IMR-90 (cell line): ENCODE data around the gene FGD5.

ENCODE experiments used
- BHLHE40 ChIP-seq: fragments of 150-350 bp; IDR thresholded peaks from 2 replicates; pipeline ENCODE4 v1.6.1; 2016; ENCODE audit warnings: mild to moderate bottlenecking, low read depth, low read length
- CHD1 ChIP-seq: IDR thresholded peaks from 2 replicates; pipeline ENCODE4 v1.6.1; 2012; ENCODE audit warnings: low read depth, low read length, improper control_type of control experiment
- CTCF ChIP-seq: conservative IDR thresholded peaks from 2 replicates; pipeline ENCODE4 v1.5.1; 2012; ENCODE audit warnings: mild to moderate bottlenecking, low read depth, low read length, improper control_type of control experiment
- NFE2L2 ChIP-seq: fragments of 150-350 bp; IDR thresholded peaks from 2 replicates; pipeline ENCODE4 v1.6.1; 2016; ENCODE audit warnings: low read depth, mild to moderate bottlenecking, low read length
- POLR2A ChIP-seq: IDR thresholded peaks from 2 replicates; pipeline ENCODE4 v1.6.1; 2012; ENCODE audit warnings: mild to moderate bottlenecking, low read depth, low read length
- RCOR1 ChIP-seq: IDR thresholded peaks from 2 replicates; pipeline ENCODE4 v1.6.1; 2012; ENCODE audit warnings: mild to moderate bottlenecking, low read length, improper control_type of control experiment; ENCODE audit not compliant: insufficient replicate concordance
- RFX5 ChIP-seq: IDR thresholded peaks from 2 replicates; pipeline ENCODE4 v1.8.0; 2012; ENCODE audit warnings: low read depth, mild to moderate bottlenecking, low read length, moderate library complexity

- no peak for TF ChIP-seq NFE2L2
- TF ChIP-seq CTCF, result no peak
- no peak for TF ChIP-seq CHD1
- no peak for TF ChIP-seq RFX5
- TF ChIP-seq POLR2A, result no peak
- no peak for TF ChIP-seq BHLHE40
- TF ChIP-seq RCOR1, result no peak
These were observed 27.1 kb downstream of the FGD5 start for GRCh38 chr3:14845826-14846225.
